A673 (cell line): Measurements from ENCODE around the gene STUM. TPM values are rescaled to one million over a fixed set of nuclear protein-coding genes. Genes with fewer than 3 reads are reported as not detected.

Experiments
- BruUV-seq: library from RNA; stranded (reverse); fragments of 400-500 nt; replicated peaks from 2 replicates; lab custom pipeline; 2021; lab: Mats Ljungman, UMichigan
- CTCF ChIA-PET: fragments of 300-600 bp; sonication (Branson Sonifier 250); formaldehyde crosslinking; loops from one replicate; lab custom pipeline; 2022; ENCODE audit warnings: antibody characterized with exemption; lab: Charles Lee
- POLR2A ChIA-PET: fragments of 300-600 bp; sonication (Branson Sonifier 250); formaldehyde crosslinking; loops from one replicate; lab custom pipeline; 2022; ENCODE audit warnings: antibody characterized with exemption; ENCODE audit not compliant: low non-redundant PET; lab: Charles Lee
- DNase-seq: peaks from one replicate; pipeline ENCODE4 v3.0.0-alpha.2; 2015; ENCODE audit warnings: low spot score
- H3K27ac ChIP-seq: fragments of 200-600 bp; sonication (generic); 2 replicates; pipeline ENCODE4 v1.5.1; 2016; ENCODE audit warnings: mixed run types, low read depth, mild to moderate bottlenecking, mixed read lengths, antibody characterized with exemption, low read length; ENCODE audit not compliant: poor library complexity, severe bottlenecking
- H3K27me3 ChIP-seq: fragments of 200-600 bp; sonication (generic); replicated peaks from 2 replicates; pipeline ENCODE4 v1.6.1; 2017; ENCODE audit warnings: mixed run types, low read depth, mild to moderate bottlenecking, mixed read lengths, antibody characterized with exemption, low read length; ENCODE audit not compliant: insufficient read depth, poor library complexity
- H3K36me3 ChIP-seq: fragments of 200-600 bp; sonication (generic); 2 replicates; pipeline ENCODE4 v1.6.1; 2016; ENCODE audit warnings: mixed run types, mild to moderate bottlenecking, mixed read lengths, antibody characterized with exemption, low read length; ENCODE audit not compliant: insufficient read depth, poor library complexity, severe bottlenecking
- H3K4me1 ChIP-seq: fragments of 200-600 bp; sonication (generic); 2 replicates; pipeline ENCODE4 v1.6.1; 2017; ENCODE audit warnings: mixed run types, mild to moderate bottlenecking, mixed read lengths, antibody characterized with exemption, low read length; ENCODE audit not compliant: insufficient read depth, poor library complexity, severe bottlenecking
- H3K4me3 ChIP-seq: fragments of 200-600 bp; sonication (generic); 2 replicates; pipeline ENCODE4 v1.5.1; 2016; ENCODE audit warnings: low read depth, mixed run types, mild to moderate bottlenecking, mixed read lengths, low read length; ENCODE audit not compliant: poor library complexity, severe bottlenecking
- H3K9me3 ChIP-seq: fragments of 200-600 bp; sonication (generic); 2 replicates; pipeline ENCODE4 v1.6.1; 2016; ENCODE audit warnings: mixed run types, low read depth, mild to moderate bottlenecking, mixed read lengths, antibody characterized with exemption, low read length; ENCODE audit not compliant: poor library complexity, severe bottlenecking
- EZH2 ChIP-seq: fragments of 200-600 bp; sonication (generic); IDR thresholded peaks from 2 replicates; pipeline ENCODE4 v1.6.1; 2017; ENCODE audit warnings: borderline replicate concordance, low read depth, mild to moderate bottlenecking, mixed read lengths, antibody characterized with exemption, low read length; ENCODE audit not compliant: poor library complexity, severe bottlenecking
- intact Hi-C: fragments of 100-400 bp; cut with micrococcal nuclease; formaldehyde crosslinking; loops from one replicate; pipeline ENCODE4 v1.10.0; 2022; ENCODE audit not compliant: unreplicated experiment
- total RNA-seq: library from RNA; stranded (reverse); gene quantifications from 2 replicates; pipeline ENCODE4 v1.2.3, GENCODE V29; 2021
- TF ChIP-seq, protein P1 (sequence below): fragments of 300-800, 200-600 bp; sonication (generic); conservative IDR thresholded peaks from 2 replicates; pipeline ENCODE4 v1.5.1; 2017; ENCODE audit warnings: low read depth, mild to moderate bottlenecking, antibody characterized with exemption, low read length, moderate library complexity, mixed read lengths

The STUM gene
- total RNA-seq, 1 experiment from 2014 or later: 0.54 TPM

- Histone ChIP-seq H3K27me3 (peaks cover 12% of the 10 kb centered on the region), H3K4me1 (no peaks in the 10 kb centered on the region), H3K9me3 (no peaks in the 10 kb centered on the region), H3K4me3 (no peak overlapping the region), H3K27ac (no peak overlapping the region), H3K36me3 (no peaks in the 10 kb centered on the region)
- ChIA-PET POLR2A (no interaction called here), CTCF (no interaction called here)
- DNase-seq: no peak
- BruUV-seq: no TSS peak
- TF ChIP-seq EZH2: no peak
- TF ChIP-seq, protein P1, sequence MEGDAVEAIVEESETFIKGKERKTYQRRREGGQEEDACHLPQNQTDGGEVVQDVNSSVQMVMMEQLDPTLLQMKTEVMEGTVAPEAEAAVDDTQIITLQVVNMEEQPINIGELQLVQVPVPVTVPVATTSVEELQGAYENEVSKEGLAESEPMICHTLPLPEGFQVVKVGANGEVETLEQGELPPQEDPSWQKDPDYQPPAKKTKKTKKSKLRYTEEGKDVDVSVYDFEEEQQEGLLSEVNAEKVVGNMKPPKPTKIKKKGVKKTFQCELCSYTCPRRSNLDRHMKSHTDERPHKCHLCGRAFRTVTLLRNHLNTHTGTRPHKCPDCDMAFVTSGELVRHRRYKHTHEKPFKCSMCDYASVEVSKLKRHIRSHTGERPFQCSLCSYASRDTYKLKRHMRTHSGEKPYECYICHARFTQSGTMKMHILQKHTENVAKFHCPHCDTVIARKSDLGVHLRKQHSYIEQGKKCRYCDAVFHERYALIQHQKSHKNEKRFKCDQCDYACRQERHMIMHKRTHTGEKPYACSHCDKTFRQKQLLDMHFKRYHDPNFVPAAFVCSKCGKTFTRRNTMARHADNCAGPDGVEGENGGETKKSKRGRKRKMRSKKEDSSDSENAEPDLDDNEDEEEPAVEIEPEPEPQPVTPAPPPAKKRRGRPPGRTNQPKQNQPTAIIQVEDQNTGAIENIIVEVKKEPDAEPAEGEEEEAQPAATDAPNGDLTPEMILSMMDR: no peak
- intact Hi-C loops: no loop called here
These were observed 8.9 kb downstream of the STUM start for GRCh38 chr1:226557424-226557823.

- TF ChIP-seq, protein P1: no peak
- no peak for TF ChIP-seq EZH2
- no TSS peak for BruUV-seq
- H3K9me3 ChIP-seq: no peaks in the 10 kb centered on the region
- DNase-seq: no peak
- intact Hi-C loops: no loop called here
- POLR2A ChIA-PET: no interaction called here
- H3K36me3 ChIP-seq: no peaks in the 10 kb centered on the region
- H3K4me3 ChIP-seq: no peak overlapping the region
- CTCF ChIA-PET: no interaction called here
- H3K27me3 ChIP-seq: peaks cover 11% of the 10 kb centered on the region
- no peaks in the 10 kb centered on the region for H3K4me1 ChIP-seq
- no peak overlapping the region for H3K27ac ChIP-seq
These were observed 9.6 kb downstream of the STUM start for GRCh38 chr1:226558036-226558650.

DNA sequence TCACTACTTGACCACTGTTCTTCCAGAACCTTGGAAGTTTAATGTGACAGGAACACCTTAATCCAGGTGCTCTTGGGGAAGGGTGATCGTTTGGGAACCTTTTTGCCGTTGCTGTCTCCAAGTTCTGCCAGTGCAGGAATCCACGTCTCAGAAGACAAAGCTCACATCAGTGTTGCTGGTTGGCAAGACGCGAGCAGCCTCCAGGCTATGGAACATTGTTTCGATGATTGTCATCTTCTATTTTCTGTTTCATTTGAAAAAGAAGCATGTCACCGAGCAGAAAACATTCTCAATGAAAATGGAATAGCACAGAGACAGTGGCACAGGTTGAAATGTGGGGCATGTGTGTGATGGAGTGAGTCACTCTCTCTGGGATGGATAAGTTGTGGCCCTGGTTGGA is 11.7 kb downstream of the STUM start:
- H3K27ac ChIP-seq: no peak overlapping the region
- H3K27me3 ChIP-seq: peaks cover 3% of the 10 kb centered on the region
- intact Hi-C loops: no loop called here
- DNase-seq: no peak
- no peaks in the 10 kb centered on the region for H3K9me3 ChIP-seq
- H3K36me3 ChIP-seq: no peaks in the 10 kb centered on the region
- BruUV-seq: no TSS peak
- H3K4me3 ChIP-seq: no peak overlapping the region
- no peaks in the 10 kb centered on the region for H3K4me1 ChIP-seq
- no peak for TF ChIP-seq EZH2
- TF ChIP-seq, protein P1: no peak
- ChIA-PET CTCF (no interaction called here), POLR2A (no interaction called here)
